Upper lobe of left lung (tissue), 4 donors: Measurements from ENCODE around the gene HASPIN.

Source experiments
- POLR2A ChIP-seq, 4 donors: fragments of 450-650 bp; IDR thresholded peaks; one replicate each; pipeline ENCODE4 v1.5.1; 2016 to 2017; ENCODE audit warnings: antibody characterized with exemption in 4 of 4, mild to moderate bottlenecking in 2 of 4
- POLR2AphosphoS5 ChIP-seq, 2 donors: sonication (generic); formaldehyde crosslinking; IDR thresholded peaks; one replicate each; pipeline ENCODE4 v1.5.1; 2017; ENCODE audit warnings: antibody characterized with exemption in 2 of 2

- TF ChIP-seq POLR2A (IDR thresholded peaks at IDR 0.05) = no peak
- no peak for TF ChIP-seq POLR2AphosphoS5 (IDR thresholded peaks at IDR 0.05)
Measured at GRCh38 chr17:3679531-3680126, 44.1 kb upstream of the HASPIN start.
